ENCODE data around the gene TM4SF4.

Gene TM4SF4

GRCh38 chr3:149519912-149520311 is 45.4 kb downstream of the TM4SF4 start:
- Histone ChIP-seq H3K4me3 (no peak overlapping the region), H3K27ac (no peak overlapping the region), H3K36me3 (ENCODE audit: insufficient read depth, low read length) (peaks cover 31% of the 10 kb centered on the region), H3K9ac (ENCODE audit: insufficient read length) (no peak overlapping the region), H3K9me3 (ENCODE audit: low read depth, low read length) (no peaks in the 10 kb centered on the region)
- TF ChIP-seq FOXP2 (optimal IDR thresholded peaks at IDR 0.05; ENCODE audit: control extremely low read depth, extremely low read length, insufficient read depth) (no peak), EZH2 (IDR thresholded peaks at IDR 0.05) (no peak), POLR2AphosphoS5 (IDR thresholded peaks at IDR 0.05; ENCODE audit: borderline replicate concordance, low read depth, low read length) (no peak)
- no peak for DNase-seq (ENCODE audit: low read depth, low spot score)

- Histone ChIP-seq H3K9me3 (ENCODE audit: low read depth, low read length) (no peaks in the 10 kb centered on the region), H3K27ac (no peak overlapping the region), H3K9ac (ENCODE audit: insufficient read length) (no peak overlapping the region), H3K36me3 (ENCODE audit: insufficient read depth, low read length) (peaks cover 47% of the 10 kb centered on the region), H3K4me3 (no peak overlapping the region)
- no peak for DNase-seq (ENCODE audit: low read depth, low spot score)
- TF ChIP-seq FOXP2 (optimal IDR thresholded peaks at IDR 0.05; ENCODE audit: control extremely low read depth, extremely low read length, insufficient read depth) (no peak), POLR2AphosphoS5 (IDR thresholded peaks at IDR 0.05; ENCODE audit: borderline replicate concordance, low read depth, low read length) (no peak), EZH2 (IDR thresholded peaks at IDR 0.05) (no peak)
These were observed 49.2 kb downstream of the TM4SF4 start for GRCh38 chr3:149523512-149524299.

DNA sequence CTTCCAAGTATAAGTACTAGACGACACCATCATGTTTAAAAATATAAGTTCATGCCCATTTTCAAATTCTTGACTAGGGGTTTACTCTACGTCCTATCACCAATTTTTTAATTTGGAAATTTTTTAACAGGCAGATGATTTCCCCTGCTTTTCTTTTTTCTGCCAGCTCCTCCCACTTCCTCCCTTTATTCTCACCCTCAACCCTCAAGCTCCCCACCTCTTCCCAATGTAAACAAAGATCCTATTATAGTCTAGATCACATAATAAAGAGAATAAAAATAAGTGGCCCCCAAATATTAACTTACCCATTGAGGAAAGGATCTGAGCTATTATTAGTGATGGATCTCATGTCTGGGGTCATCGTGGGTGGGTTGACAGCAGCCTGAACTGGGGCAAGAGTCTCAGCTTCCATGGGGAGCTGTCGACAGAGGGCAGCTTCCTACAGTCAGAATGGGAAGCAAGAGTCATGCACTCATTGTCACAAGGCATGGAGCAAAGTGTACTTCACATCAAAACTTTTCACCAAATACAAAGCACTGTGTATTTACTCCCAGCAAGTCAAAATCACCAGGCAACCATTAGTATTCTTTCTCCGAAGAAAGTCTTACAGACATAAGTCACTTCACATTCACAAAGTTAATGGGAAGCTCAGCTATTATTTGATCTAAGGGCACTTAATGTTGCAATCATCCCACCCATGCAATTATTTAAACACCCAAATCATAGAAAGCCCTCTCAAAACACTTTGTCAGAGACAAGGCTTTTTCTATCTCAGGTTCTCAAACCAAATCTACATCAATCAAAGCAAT is 53.2 kb downstream of the TM4SF4 start:
- Histone ChIP-seq H3K9me3 (ENCODE audit: low read depth, low read length) (no peaks in the 10 kb centered on the region), H3K27ac (no peak overlapping the region), H3K9ac (ENCODE audit: insufficient read length) (no peak overlapping the region), H3K36me3 (ENCODE audit: insufficient read depth, low read length) (peaks cover 31% of the 10 kb centered on the region), H3K4me3 (no peak overlapping the region)
- no peak for DNase-seq (ENCODE audit: low read depth, low spot score)
- TF ChIP-seq POLR2AphosphoS5 (IDR thresholded peaks at IDR 0.05; ENCODE audit: borderline replicate concordance, low read depth, low read length) (no peak), FOXP2 (optimal IDR thresholded peaks at IDR 0.05; ENCODE audit: control extremely low read depth, extremely low read length, insufficient read depth) (no peak), EZH2 (IDR thresholded peaks at IDR 0.05) (no peak)

DNA sequence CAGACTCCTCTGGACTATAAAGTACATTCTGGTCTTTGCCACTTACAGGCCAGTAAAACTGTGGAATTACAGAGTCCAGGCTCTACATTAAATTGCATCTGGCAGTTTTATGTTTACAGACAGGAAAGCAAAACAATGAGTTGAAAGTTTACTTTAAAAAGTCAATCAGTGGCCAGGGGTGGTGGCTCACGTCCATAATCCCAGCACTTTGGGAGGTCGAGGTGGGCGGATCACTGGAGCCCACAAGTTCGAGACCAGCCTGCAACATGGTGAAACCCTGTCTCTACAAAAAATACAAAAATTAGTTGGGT is 53.8 kb downstream of the TM4SF4 start:
- no peak overlapping the region for H3K4me3 ChIP-seq
- no peak overlapping the region for H3K9ac ChIP-seq (ENCODE audit: insufficient read length)
- peaks cover 31% of the 10 kb centered on the region for H3K36me3 ChIP-seq (ENCODE audit: insufficient read depth, low read length)
- no peak overlapping the region for H3K27ac ChIP-seq
- no peaks in the 10 kb centered on the region for H3K9me3 ChIP-seq (ENCODE audit: low read depth, low read length)
- no peak for DNase-seq (ENCODE audit: low read depth, low spot score)
- TF ChIP-seq POLR2AphosphoS5 (IDR thresholded peaks at IDR 0.05; ENCODE audit: borderline replicate concordance, low read depth, low read length): no peak
- TF ChIP-seq EZH2 (IDR thresholded peaks at IDR 0.05): no peak
- no peak for TF ChIP-seq FOXP2 (optimal IDR thresholded peaks at IDR 0.05; ENCODE audit: control extremely low read depth, extremely low read length, insufficient read depth)

GRCh38 chr3:149529099-149529498 is 54.6 kb downstream of the TM4SF4 start:
- Histone ChIP-seq H3K27ac (no peak overlapping the region), H3K4me3 (no peak overlapping the region), H3K9ac (ENCODE audit: insufficient read length) (no peak overlapping the region), H3K9me3 (ENCODE audit: low read depth, low read length) (no peaks in the 10 kb centered on the region), H3K36me3 (ENCODE audit: insufficient read depth, low read length) (peaks cover 23% of the 10 kb centered on the region)
- DNase-seq (ENCODE audit: low read depth, low spot score): no peak
- TF ChIP-seq POLR2AphosphoS5 (IDR thresholded peaks at IDR 0.05; ENCODE audit: borderline replicate concordance, low read depth, low read length): no peak
- TF ChIP-seq EZH2 (IDR thresholded peaks at IDR 0.05): no peak
- TF ChIP-seq FOXP2 (optimal IDR thresholded peaks at IDR 0.05; ENCODE audit: control extremely low read depth, extremely low read length, insufficient read depth): no peak

- Histone ChIP-seq H3K4me3 (no peak overlapping the region), H3K27ac (no peak overlapping the region), H3K9me3 (ENCODE audit: low read depth, low read length) (no peaks in the 10 kb centered on the region), H3K9ac (ENCODE audit: insufficient read length) (no peak overlapping the region), H3K36me3 (ENCODE audit: insufficient read depth, low read length) (peaks cover 2% of the 10 kb centered on the region)
- no peak for DNase-seq (ENCODE audit: low read depth, low spot score)
- no peak for TF ChIP-seq POLR2AphosphoS5 (IDR thresholded peaks at IDR 0.05; ENCODE audit: borderline replicate concordance, low read depth, low read length)
- TF ChIP-seq FOXP2 (optimal IDR thresholded peaks at IDR 0.05; ENCODE audit: control extremely low read depth, extremely low read length, insufficient read depth): no peak
- no peak for TF ChIP-seq EZH2 (IDR thresholded peaks at IDR 0.05)
These were observed 58.1 kb downstream of the TM4SF4 start for GRCh38 chr3:149532489-149533180.

- H3K9me3 ChIP-seq (ENCODE audit: low read depth, low read length): no peaks in the 10 kb centered on the region
- no peak overlapping the region for H3K9ac ChIP-seq (ENCODE audit: insufficient read length)
- no peak overlapping the region for H3K27ac ChIP-seq
- TF ChIP-seq POLR2AphosphoS5 (IDR thresholded peaks at IDR 0.05; ENCODE audit: borderline replicate concordance, low read depth, low read length) (no peak), FOXP2 (optimal IDR thresholded peaks at IDR 0.05; ENCODE audit: control extremely low read depth, extremely low read length, insufficient read depth) (no peak)
- H3K4me3 ChIP-seq: no peak overlapping the region
- no peak for DNase-seq (ENCODE audit: low read depth, low spot score)
- no peaks in the 10 kb centered on the region for H3K36me3 ChIP-seq (ENCODE audit: insufficient read depth, low read length)
These were observed 59.6 kb downstream of the TM4SF4 start for GRCh38 chr3:149534082-149534481.

All from SK-N-MC (cell line).